ENCODE data around the gene ONECUT2.

- no peak for TF ChIP-seq CTCF (IDR thresholded peaks at IDR 0.05)
- no peak for TF ChIP-seq POLR2A (IDR thresholded peaks at IDR 0.05)
These were observed 31.7 kb downstream of the ONECUT2 start for GRCh38 chr18:57466745-57467409.

All from testis (tissue), 2 donors.